HG02798 (cell line): ENCODE data around the gene SPSB2.

ENCODE experiments used
- ATAC-seq: cut with Tn5 transposase; IDR thresholded peaks from one replicate; pipeline ENCODE4 v1.9.1; 2021; ENCODE audit warnings: mild to moderate bottlenecking; ENCODE audit not compliant: unreplicated experiment, poor library complexity

Gene SPSB2

DNA sequence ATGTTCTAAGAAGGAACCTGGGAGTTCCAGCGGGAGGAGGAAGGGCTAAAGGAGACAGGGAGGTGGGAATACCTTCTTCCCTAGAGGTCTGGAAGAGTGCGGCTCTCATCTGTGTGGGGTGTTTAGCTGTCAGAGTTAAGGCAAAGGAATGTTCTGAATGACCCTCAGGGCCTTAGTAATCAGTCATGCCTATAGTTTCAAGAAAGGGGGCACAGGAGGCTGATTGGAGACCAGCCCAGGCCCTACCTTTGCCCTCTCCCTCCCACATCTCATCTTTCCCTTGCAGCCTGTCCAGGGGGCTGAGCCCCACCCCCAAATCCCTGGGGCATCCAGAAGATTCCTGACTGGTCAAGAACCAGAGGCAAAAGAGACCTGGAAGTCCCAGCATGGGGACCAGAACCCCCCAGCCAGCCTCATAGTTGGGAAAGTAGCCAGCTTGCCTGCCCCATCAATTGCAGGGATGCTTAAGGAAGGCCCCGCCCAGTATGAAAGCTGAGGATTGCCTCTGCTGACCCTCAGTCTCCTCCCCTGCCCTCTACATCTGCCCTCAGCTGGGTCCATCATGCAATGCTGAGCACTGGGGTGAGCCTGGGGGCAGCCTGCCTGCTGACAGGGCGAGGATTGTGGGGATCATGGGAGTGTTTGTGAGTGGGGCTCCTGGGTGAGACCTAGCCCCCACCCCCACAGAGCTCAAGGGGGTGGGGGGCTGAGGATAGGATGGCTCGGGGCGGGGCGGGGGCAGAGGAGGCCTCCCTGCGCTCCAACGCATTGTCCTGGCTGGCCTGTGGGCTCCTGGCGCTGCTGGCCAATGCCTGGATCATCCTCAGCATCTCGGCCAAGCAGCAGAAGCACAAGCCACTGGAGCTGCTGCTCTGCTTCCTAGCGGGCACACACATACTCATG lies 49.7 kb downstream of the SPSB2 start:
- no peak for ATAC-seq

DNA sequence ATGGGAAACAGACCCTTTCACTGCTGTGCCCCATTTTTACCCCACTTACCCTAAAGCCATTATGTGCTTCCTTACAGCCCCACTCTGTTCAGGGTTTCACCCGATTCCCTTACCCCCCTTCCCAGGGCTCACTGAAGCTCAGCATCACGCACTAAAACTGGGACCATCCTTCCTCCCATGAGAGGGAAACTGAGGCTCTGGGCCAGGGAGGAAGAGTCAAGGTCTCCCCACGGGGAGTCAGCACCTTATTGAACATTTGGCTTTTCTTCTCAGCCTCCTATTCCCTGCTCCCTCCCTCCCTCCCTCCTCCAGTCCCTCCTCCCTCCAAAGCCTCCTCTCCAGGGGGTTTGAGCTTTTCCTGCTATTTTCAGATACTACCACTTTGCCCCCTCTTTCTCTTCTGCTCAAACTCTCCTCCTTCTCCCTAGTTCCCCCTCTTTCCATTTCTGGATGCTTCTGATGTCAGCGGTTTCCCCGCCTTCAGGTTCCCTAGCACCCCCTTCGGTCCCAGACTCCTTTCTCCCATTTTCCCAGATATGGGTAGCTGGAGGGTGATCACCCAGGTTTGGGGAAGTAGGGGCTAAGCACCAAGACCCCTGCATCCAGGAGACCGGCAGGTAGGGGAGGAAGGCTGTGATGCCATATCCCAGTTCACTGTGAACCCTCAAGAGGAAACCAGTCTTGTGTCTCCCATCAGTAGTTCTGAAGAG lies 50.5 kb downstream of the SPSB2 start:
- no peak for ATAC-seq

DNA sequence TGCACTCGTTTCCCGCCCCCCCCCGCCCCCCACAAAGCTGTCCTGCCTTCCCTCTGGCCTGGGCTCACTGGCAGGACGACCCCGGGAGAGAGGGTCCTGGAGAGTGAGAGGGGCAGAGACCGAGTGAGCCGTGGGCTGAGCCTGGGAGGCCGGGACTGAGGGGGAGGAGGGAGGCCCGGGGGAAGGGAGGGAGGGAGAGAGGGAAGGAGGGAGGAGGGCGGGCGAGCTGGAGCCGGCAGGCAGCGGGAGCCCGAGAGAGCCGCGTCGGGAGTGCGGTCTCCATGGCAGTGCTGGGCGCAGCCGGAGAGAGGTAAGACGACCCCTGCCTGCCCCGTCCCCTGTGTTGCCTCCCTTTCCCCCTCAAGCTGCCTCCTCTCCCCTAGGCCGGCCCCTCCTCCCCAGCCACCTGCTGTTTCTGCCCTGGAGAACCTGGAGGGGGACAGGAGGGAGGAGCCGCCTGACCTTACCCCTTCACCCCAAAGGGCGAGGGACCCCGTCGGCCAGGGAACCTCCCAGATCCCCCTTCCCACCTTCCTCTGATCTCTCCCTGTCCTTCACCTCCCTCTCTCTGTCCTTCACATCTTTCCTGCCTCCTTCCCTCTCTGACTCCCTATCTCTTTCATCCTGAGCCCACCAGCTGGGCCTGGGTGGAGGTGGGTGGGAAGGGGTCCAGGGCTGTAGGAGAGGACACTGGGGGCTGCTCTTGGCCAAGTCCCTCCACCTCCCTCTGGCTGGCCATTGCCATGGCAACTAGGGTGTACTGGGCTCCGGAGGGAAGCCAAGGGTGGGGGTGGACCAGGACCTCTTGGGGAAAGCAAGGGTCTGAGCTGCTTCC lies 51.3 kb downstream of the SPSB2 start, which contains the start of gene GPR162:
Gene GPR162 (plus strand): TSS at position 231 of the 835 bp plus-strand sequence. CDS start 2,078 bp downstream, outside the sequence.
- ATAC-seq: no peak
